ENCODE measurements around the gene NSMCE4A. TPM values are rescaled to one million over a fixed set of nuclear protein-coding genes. Genes with fewer than 3 reads are reported as not detected.
"Not testable (repeated sequence)": the region's sequence is repeated elsewhere in the genome, so short reads cannot be mapped to it uniquely, and the experiment has no call there.

Gene NSMCE4A
- polyA plus RNA-seq, 2 donors = 39.8 to 61.4 TPM

DNA sequence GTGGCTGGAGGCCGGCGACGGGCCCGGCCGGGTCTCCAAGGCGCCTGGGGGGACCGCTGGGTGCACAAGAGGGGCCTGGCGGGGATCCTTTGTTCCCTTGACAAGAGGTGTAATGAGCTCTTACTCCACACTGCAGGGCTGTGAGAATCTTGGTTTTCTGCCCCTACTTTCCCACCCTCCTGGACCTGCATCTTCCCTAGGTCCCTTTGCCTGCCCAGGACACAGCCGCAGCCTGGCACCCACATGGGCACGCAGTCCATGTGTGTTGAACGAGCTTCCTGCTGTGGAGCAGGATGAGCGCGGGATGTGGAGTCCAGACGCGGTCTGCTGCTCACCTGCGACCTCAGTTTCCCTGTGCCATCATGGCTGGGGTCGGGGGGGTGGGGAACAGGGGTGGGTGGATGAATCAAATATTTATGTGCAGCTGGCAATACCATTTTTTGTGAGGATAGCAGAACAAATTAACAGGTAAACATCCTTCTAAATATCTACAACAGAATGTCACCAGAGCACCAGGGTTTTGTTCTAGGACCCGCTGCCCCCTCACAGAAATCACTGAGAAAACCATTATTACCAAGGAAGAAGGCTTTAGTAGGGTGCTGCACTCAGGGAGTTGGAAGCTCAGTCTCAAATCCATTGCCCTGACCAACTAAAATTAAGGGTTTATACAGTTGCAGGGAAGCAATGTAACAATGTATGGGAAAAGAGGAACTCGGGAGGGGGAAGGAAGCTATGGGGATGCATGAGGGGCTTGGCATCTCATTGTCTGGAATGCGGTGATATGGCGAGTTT lies 474 bp upstream of the NSMCE4A start:
- H3K36me3 ChIP-seq (ENCODE audit: control insufficient read depth in 2 of 2, insufficient read depth in 2 of 2, low read length in 1 of 2) = peaks cover 0 to 2% of the 10 kb centered on the region in 2 donors
- no peaks in the 10 kb centered on the region for H3K9me3 ChIP-seq (ENCODE audit: control insufficient read depth in 2 of 2, insufficient read depth in 1 of 2, low read depth in 1 of 2, low read length in 1 of 2)
- no peaks in the 10 kb centered on the region for H3K27me3 ChIP-seq (ENCODE audit: control insufficient read depth in 1 of 2, insufficient read depth in 2 of 2, low read length in 2 of 2)
- H3K4me1 ChIP-seq (ENCODE audit: control insufficient read depth in 2 of 2, insufficient read depth in 2 of 2, low read length in 1 of 2) = peaks cover 0 to 8% of the 10 kb centered on the region in 2 donors
- peak overlapping the region; percentile 97 to 98 for H3K27ac ChIP-seq (ENCODE audit: low read depth in 2 of 2, low read length in 1 of 2)
- peak overlapping the region; percentile 76 to 88 for H3K4me3 ChIP-seq (ENCODE audit: low read depth in 1 of 2, low read length in 2 of 2)
- 32 to 33% methylated on average over 21 of the region's 21 CpGs for WGBS, 2 donors

DNA sequence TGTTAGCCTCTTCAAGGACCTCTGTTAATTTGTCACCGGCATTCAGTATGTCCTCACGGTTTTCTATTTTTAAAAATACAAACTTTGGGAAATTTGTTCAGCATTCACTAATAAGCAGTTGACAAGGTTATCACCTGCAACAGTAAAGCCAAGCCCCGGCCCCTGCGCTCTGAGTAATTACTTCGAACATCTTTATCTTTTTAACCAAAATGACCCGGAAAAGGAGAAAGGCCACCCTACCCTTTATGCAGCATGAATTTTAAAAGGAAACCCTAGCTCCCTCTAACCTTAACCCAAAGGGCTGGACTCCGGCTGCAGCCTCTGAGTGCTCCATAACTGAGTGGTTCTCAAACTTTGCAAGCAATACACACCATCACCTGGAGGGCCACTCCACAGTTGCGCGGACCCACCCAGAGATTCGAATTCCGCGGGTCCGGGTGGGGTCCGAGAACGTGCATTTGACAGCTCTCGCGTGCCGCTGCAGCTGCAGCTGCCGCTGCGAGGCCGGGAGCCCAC lies 940 bp downstream of the NSMCE4A start:
- peak overlapping the region; percentile 97 to 98 for H3K27ac ChIP-seq (ENCODE audit: low read depth in 2 of 2, low read length in 1 of 2)
- no peaks in the 10 kb centered on the region for H3K9me3 ChIP-seq (ENCODE audit: control insufficient read depth in 2 of 2, insufficient read depth in 1 of 2, low read depth in 1 of 2, low read length in 1 of 2)
- no peaks in the 10 kb centered on the region for H3K27me3 ChIP-seq (ENCODE audit: control insufficient read depth in 1 of 2, insufficient read depth in 2 of 2, low read length in 2 of 2)
- peak overlapping the region; percentile 76 to 88 for H3K4me3 ChIP-seq (ENCODE audit: low read depth in 1 of 2, low read length in 2 of 2)
- H3K36me3 ChIP-seq (ENCODE audit: control insufficient read depth in 2 of 2, insufficient read depth in 2 of 2, low read length in 1 of 2) = peaks cover 0 to 4% of the 10 kb centered on the region in 2 donors
- H3K4me1 ChIP-seq (ENCODE audit: control insufficient read depth in 2 of 2, insufficient read depth in 2 of 2, low read length in 1 of 2) = peaks cover 0 to 8% of the 10 kb centered on the region in 2 donors
- 7 to 9% methylated on average over 21 of the region's 21 CpGs for WGBS, 2 donors

DNA sequence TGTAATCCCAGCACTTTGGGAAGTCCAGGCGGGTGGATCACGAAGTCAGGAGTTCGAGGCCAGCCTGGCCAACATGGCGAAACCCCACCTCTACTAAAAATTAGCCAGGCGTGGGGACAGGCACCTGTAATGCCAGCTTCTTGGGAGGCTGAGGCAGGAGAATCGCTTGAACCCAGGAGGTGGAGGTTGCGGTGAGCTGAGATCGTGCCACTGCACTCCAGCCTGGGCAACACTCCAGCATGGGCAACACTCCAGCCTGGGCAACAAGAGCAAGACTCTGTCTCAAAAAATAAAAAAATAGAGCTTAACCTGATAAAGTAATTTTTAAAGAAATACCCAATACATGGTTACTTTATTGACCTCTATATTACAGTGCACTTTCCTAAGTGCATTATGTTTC lies 5.9 kb downstream of the NSMCE4A start:
- H3K27me3 ChIP-seq (ENCODE audit: control insufficient read depth in 1 of 2, insufficient read depth in 2 of 2, low read length in 2 of 2); H3K4me1 ChIP-seq (ENCODE audit: control insufficient read depth in 2 of 2, insufficient read depth in 2 of 2, low read length in 1 of 2); H3K27ac ChIP-seq (ENCODE audit: low read depth in 2 of 2, low read length in 1 of 2); H3K4me3 ChIP-seq (ENCODE audit: low read depth in 1 of 2, low read length in 2 of 2); H3K9me3 ChIP-seq (ENCODE audit: control insufficient read depth in 2 of 2, insufficient read depth in 1 of 2, low read depth in 1 of 2, low read length in 1 of 2): not testable (repeated sequence)
- WGBS, 2 donors = 82 to 86% methylated on average over 8 of the region's 8 CpGs
- peaks cover 4 to 16% of the 10 kb centered on the region in 2 donors for H3K36me3 ChIP-seq (ENCODE audit: control insufficient read depth in 2 of 2, insufficient read depth in 2 of 2, low read length in 1 of 2)

DNA sequence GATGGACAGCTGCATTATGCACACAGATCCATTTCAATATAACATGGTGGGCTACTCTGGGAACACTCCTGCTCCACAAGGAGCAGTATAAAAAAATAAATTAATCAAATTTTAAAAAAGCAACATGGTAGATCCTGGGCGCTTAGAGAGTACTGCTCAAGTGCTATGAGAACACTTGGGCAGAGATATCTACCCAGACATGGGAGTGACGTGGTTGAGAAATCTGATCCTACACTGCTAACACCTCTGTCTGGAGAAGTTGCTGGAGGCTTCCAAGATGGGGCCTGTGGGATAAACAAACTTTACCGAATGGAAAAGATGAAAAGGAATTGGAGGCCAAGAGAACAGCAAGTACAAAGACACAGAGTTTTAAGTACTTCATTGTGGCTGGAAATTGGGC lies 9.0 kb downstream of the NSMCE4A start:
- H3K27ac ChIP-seq (ENCODE audit: low read depth in 2 of 2, low read length in 1 of 2) = no peak overlapping the region
- WGBS, 2 donors = 90 to 91% methylated on average over 3 of the region's 3 CpGs
- no peaks in the 10 kb centered on the region for H3K27me3 ChIP-seq (ENCODE audit: control insufficient read depth in 1 of 2, insufficient read depth in 2 of 2, low read length in 2 of 2)
- H3K4me3 ChIP-seq (ENCODE audit: low read depth in 1 of 2, low read length in 2 of 2) = no peak overlapping the region
- peaks cover 4 to 16% of the 10 kb centered on the region in 2 donors for H3K36me3 ChIP-seq (ENCODE audit: control insufficient read depth in 2 of 2, insufficient read depth in 2 of 2, low read length in 1 of 2)
- H3K4me1 ChIP-seq (ENCODE audit: control insufficient read depth in 2 of 2, insufficient read depth in 2 of 2, low read length in 1 of 2) = no peaks in the 10 kb centered on the region
- H3K9me3 ChIP-seq (ENCODE audit: control insufficient read depth in 2 of 2, insufficient read depth in 1 of 2, low read depth in 1 of 2, low read length in 1 of 2) = no peaks in the 10 kb centered on the region

DNA sequence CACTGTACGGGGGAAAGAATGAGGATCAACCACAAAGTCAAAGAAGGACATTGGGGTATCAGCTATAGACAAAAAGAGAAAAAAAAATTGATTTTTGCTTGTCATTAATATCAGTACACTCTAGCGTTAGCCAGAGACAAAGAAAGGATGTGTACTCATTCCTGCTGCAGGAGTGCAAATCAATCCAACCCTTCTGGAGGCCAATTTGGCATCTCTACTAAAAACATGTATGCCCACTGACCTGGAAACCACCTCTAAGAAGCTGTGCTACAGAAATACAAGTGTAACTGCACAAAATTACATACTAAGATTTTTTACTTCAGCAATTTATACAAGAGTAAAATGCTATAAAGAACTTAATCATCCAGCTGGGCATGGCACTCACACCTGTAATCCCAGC lies 13.6 kb downstream of the NSMCE4A start:
- no peak overlapping the region for H3K27ac ChIP-seq (ENCODE audit: low read depth in 2 of 2, low read length in 1 of 2)
- H3K27me3 ChIP-seq (ENCODE audit: control insufficient read depth in 1 of 2, insufficient read depth in 2 of 2, low read length in 2 of 2) = no peaks in the 10 kb centered on the region
- H3K9me3 ChIP-seq (ENCODE audit: control insufficient read depth in 2 of 2, insufficient read depth in 1 of 2, low read depth in 1 of 2, low read length in 1 of 2) = no peaks in the 10 kb centered on the region
- H3K4me3 ChIP-seq (ENCODE audit: low read depth in 1 of 2, low read length in 2 of 2) = no peak overlapping the region
- peaks cover 6 to 9% of the 10 kb centered on the region in 2 donors for H3K36me3 ChIP-seq (ENCODE audit: control insufficient read depth in 2 of 2, insufficient read depth in 2 of 2, low read length in 1 of 2)
- H3K4me1 ChIP-seq (ENCODE audit: control insufficient read depth in 2 of 2, insufficient read depth in 2 of 2, low read length in 1 of 2) = no peaks in the 10 kb centered on the region
- 93 to 94% methylated on average over 2 of the region's 2 CpGs for WGBS, 2 donors

DNA sequence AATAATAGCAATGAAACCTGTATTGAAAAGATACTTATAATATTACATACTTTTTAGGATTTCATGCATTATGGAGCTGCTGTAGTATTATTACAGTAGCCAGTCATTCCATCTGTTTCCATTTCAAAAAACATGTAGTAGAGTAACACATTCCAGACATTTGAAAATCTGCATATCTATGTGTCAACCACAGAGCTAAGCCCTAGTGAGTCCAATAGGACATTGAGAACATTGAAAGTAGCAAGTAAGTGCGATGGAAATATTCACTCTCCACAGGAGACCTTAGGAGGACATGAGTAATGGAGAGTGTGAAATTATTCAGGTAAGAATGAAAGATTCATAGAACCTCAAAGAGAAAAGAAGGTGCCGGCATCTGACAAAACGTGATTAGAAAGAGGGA lies 15.3 kb downstream of the NSMCE4A start:
- Histone ChIP-seq H3K4me3 (ENCODE audit: low read depth in 1 of 2, low read length in 2 of 2) (no peak overlapping the region), H3K27me3 (ENCODE audit: control insufficient read depth in 1 of 2, insufficient read depth in 2 of 2, low read length in 2 of 2) (no peaks in the 10 kb centered on the region), H3K36me3 (ENCODE audit: control insufficient read depth in 2 of 2, insufficient read depth in 2 of 2, low read length in 1 of 2) (peaks cover 0 to 4% of the 10 kb centered on the region in 2 donors), H3K27ac (ENCODE audit: low read depth in 2 of 2, low read length in 1 of 2) (no peak overlapping the region), H3K4me1 (ENCODE audit: control insufficient read depth in 2 of 2, insufficient read depth in 2 of 2, low read length in 1 of 2) (no peaks in the 10 kb centered on the region), H3K9me3 (ENCODE audit: control insufficient read depth in 2 of 2, insufficient read depth in 1 of 2, low read depth in 1 of 2, low read length in 1 of 2) (no peaks in the 10 kb centered on the region)
- WGBS, 2 donors = 89 to 93% methylated on average over 3 of the region's 3 CpGs

DNA sequence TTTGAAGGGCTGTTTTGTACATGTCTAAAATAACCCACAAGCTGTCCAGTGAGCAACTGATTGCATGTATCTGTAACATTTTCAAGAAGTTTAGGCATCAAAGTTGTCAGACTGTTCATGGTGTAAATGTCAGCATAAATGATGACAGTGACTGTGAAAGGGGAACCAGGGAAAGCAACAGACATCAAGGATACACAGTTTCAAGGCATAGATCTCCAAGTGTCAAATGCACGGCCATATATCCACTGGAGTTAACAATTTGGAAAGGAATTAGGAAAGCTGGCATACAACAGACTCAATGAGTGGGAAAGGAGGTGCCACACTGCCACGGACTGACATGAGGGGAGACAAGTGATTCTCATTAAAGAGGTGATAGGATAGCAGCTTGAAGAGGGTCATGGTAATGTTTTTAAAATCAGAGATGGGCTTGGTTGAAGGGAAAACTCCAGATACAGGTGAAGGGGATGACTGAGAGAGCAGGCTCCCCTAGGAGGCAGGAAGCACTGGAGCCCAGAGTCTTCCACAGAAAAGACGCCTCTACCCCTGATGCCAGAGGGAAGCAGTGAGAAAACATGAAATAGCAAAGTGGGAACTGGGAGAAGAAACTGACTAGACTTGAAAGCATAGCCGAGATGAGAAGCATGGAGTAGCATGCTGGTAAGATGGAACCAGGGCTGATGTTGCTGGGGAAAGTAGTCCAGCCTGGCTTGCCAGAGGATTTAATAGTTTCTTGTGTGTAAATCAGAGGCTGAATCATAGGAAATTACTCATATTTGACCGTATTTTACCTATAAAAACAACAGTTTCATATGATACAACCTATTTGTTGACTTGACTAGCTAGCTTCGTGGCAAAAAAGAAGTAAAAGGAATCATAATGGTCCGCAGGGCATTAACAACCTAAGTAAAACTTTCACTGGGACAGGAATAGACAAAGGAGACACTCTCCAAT lies 18.6 kb downstream of the NSMCE4A start:
- no peaks in the 10 kb centered on the region for H3K9me3 ChIP-seq (ENCODE audit: control insufficient read depth in 2 of 2, insufficient read depth in 1 of 2, low read depth in 1 of 2, low read length in 1 of 2)
- no peak overlapping the region for H3K27ac ChIP-seq (ENCODE audit: low read depth in 2 of 2, low read length in 1 of 2)
- 75 to 81% methylated on average over 7 of the region's 7 CpGs for WGBS, 2 donors
- H3K36me3 ChIP-seq (ENCODE audit: control insufficient read depth in 2 of 2, insufficient read depth in 2 of 2, low read length in 1 of 2) = peaks cover 0 to 4% of the 10 kb centered on the region in 2 donors
- no peaks in the 10 kb centered on the region for H3K27me3 ChIP-seq (ENCODE audit: control insufficient read depth in 1 of 2, insufficient read depth in 2 of 2, low read length in 2 of 2)
- no peak overlapping the region for H3K4me3 ChIP-seq (ENCODE audit: low read depth in 1 of 2, low read length in 2 of 2)
- no peaks in the 10 kb centered on the region for H3K4me1 ChIP-seq (ENCODE audit: control insufficient read depth in 2 of 2, insufficient read depth in 2 of 2, low read length in 1 of 2)

DNA sequence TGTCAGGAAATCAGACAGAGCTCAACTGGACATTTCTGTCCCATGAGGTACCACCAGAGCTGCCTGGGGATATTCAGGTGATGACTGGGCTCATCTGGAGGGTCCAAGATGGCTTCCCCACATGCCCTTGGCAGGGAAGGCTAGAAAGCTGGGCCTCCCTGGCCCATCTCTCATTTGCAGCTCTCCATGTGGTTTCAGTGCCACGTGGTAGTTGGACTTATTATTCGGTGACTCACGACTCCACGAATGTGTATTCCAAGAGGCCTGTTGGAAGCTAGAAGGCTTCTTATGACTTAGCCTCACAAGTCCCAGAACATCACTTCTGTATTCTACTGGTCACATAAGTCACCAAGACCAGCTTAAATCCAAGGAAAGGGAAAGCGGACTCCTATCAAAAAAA lies 22.8 kb downstream of the NSMCE4A start:
- H3K9me3 ChIP-seq (ENCODE audit: control insufficient read depth in 2 of 2, insufficient read depth in 1 of 2, low read depth in 1 of 2, low read length in 1 of 2) = no peaks in the 10 kb centered on the region
- 88 to 97% methylated on average over 5 of the region's 5 CpGs for WGBS, 2 donors
- H3K27me3 ChIP-seq (ENCODE audit: control insufficient read depth in 1 of 2, insufficient read depth in 2 of 2, low read length in 2 of 2) = no peaks in the 10 kb centered on the region
- no peak overlapping the region for H3K4me3 ChIP-seq (ENCODE audit: low read depth in 1 of 2, low read length in 2 of 2)
- H3K4me1 ChIP-seq (ENCODE audit: control insufficient read depth in 2 of 2, insufficient read depth in 2 of 2, low read length in 1 of 2) = no peaks in the 10 kb centered on the region
- peaks cover 0 to 4% of the 10 kb centered on the region in 2 donors for H3K36me3 ChIP-seq (ENCODE audit: control insufficient read depth in 2 of 2, insufficient read depth in 2 of 2, low read length in 1 of 2)
- H3K27ac ChIP-seq (ENCODE audit: low read depth in 2 of 2, low read length in 1 of 2) = no peak overlapping the region

DNA sequence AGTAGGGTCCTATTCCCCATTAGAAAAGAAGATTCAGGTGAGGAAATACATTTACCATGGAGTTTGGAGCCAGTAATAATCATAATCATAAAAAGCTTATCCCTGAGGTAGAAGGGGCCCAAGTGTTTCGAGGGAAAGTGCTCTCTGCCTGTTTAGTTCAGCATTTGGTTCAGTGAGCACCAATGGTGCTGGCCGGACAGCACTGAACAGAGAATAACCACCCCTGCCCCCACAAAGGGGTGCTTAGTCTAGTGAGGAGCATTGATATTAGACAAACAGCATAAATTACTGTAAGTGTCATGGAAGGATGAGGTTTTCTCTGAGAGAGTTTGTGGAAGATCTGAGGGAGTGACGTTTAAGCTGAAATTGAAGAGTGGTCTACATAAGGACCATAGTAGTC lies 25.6 kb downstream of the NSMCE4A start:
- Histone ChIP-seq H3K27ac (ENCODE audit: low read depth in 2 of 2, low read length in 1 of 2) (no peak overlapping the region), H3K4me3 (ENCODE audit: low read depth in 1 of 2, low read length in 2 of 2) (no peak overlapping the region), H3K4me1 (ENCODE audit: control insufficient read depth in 2 of 2, insufficient read depth in 2 of 2, low read length in 1 of 2) (no peaks in the 10 kb centered on the region), H3K27me3 (ENCODE audit: control insufficient read depth in 1 of 2, insufficient read depth in 2 of 2, low read length in 2 of 2) (no peaks in the 10 kb centered on the region), H3K9me3 (ENCODE audit: control insufficient read depth in 2 of 2, insufficient read depth in 1 of 2, low read depth in 1 of 2, low read length in 1 of 2) (no peaks in the 10 kb centered on the region), H3K36me3 (ENCODE audit: control insufficient read depth in 2 of 2, insufficient read depth in 2 of 2, low read length in 1 of 2) (no peaks in the 10 kb centered on the region)
- WGBS, 2 donors = 76 to 88% methylated on average over 3 of the region's 3 CpGs
